EL (cell line): ENCODE results near the gene LMX1A.

Experiments used
- DNase-seq: peaks from one replicate; pipeline ENCODE4 v3.0.0-alpha.2; 2016

Gene LMX1A

GRCh38 chr1:165259236-165259635 is 97.3 kb downstream of the LMX1A start:
- DNase-seq = no peak

GRCh38 chr1:165257969-165258459 is 98.5 kb downstream of the LMX1A start:
- DNase-seq = peak; percentile 56

GRCh38 chr1:165254896-165255625 is 101.5 kb downstream of the LMX1A start:
- no peak for DNase-seq

- DNase-seq = no peak
These were observed 102.1 kb downstream of the LMX1A start for GRCh38 chr1:165254376-165254775.

GRCh38 chr1:165253818-165254254 is 102.7 kb downstream of the LMX1A start:
- DNase-seq = no peak

GRCh38 chr1:165248969-165249571 is 107.4 kb downstream of the LMX1A start:
- DNase-seq = no peak

GRCh38 chr1:165241952-165242351 is 114.6 kb downstream of the LMX1A start:
- no peak for DNase-seq

- no peak for DNase-seq
These were observed 115.2 kb downstream of the LMX1A start for GRCh38 chr1:165241321-165241720.

- DNase-seq = no peak
These were observed 116.0 kb downstream of the LMX1A start for GRCh38 chr1:165240492-165240891.

GRCh38 chr1:165239873-165240272 is 116.6 kb downstream of the LMX1A start:
- DNase-seq = no peak

- DNase-seq = no peak
These were observed 120.7 kb downstream of the LMX1A start for GRCh38 chr1:165235777-165236291.

GRCh38 chr1:165235155-165235776 is 121.2 kb downstream of the LMX1A start:
- no peak for DNase-seq

- no peak for DNase-seq
These were observed 122.4 kb downstream of the LMX1A start for GRCh38 chr1:165234149-165234548.

- no peak for DNase-seq
These were observed 127.8 kb downstream of the LMX1A start for GRCh38 chr1:165228676-165229075.

- DNase-seq = no peak
These were observed 128.3 kb downstream of the LMX1A start for GRCh38 chr1:165228111-165228655.

GRCh38 chr1:165226326-165226725 is 130.2 kb downstream of the LMX1A start:
- no peak for DNase-seq

GRCh38 chr1:165225650-165226049 is 130.9 kb downstream of the LMX1A start:
- DNase-seq = no peak

- DNase-seq = no peak
These were observed 131.5 kb downstream of the LMX1A start for GRCh38 chr1:165225062-165225461.

- no peak for DNase-seq
These were observed 132.0 kb downstream of the LMX1A start for GRCh38 chr1:165224504-165224903.

- no peak for DNase-seq
These were observed 133.9 kb downstream of the LMX1A start for GRCh38 chr1:165222580-165222979.

GRCh38 chr1:165218731-165219130 is 137.8 kb downstream of the LMX1A start:
- DNase-seq = no peak

GRCh38 chr1:165217958-165218357 is 138.6 kb downstream of the LMX1A start:
- DNase-seq = no peak

- no peak for DNase-seq
These were observed 140.3 kb downstream of the LMX1A start for GRCh38 chr1:165216254-165216653.
